ENCODE data around the gene FIP1L1. TPM values are rescaled to one million over a fixed set of nuclear protein-coding genes. Genes with fewer than 3 reads are reported as not detected.

Gene FIP1L1
- total and polyA plus RNA-seq, 10 of the 15 experiments (the other 5 are each of a cell fraction or from before 2014, with no cell fraction given) = 28.1 to 110 (median 59.4) TPM

DNA sequence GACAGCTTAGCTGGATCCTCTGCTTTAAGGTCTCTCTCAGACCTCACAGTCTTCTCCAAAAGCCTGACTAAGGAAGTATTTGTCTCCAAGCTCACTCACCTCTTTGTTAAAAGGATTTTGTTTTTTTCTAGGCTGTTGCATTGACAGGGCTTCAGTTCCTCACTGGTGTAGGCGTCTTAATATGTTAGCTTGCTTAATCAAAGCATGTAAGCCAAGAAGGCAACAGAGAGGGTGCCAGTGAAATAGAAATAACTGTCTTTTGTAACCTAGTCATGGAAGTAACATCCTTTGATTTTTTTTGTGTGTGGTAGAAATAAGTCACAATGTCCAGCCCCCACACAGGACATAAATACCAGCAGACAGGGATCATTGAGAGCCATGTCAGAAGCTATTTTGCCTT lies 58.8 kb downstream of the FIP1L1 start:
- ChIA-PET POLR2A (no interaction called here), RAD21 (ENCODE audit: unreplicated experiment) (interaction anchor here (0.8 kb wide), 1 partner anchor 15 kb away, joined by 3 read pairs; no protein-coding TSS in a partner anchor), CTCF (interaction anchor here (1.0 kb wide), 1 partner anchor 11 kb away, joined by 3 read pairs; no protein-coding TSS in a partner anchor), SMC1A (ENCODE audit: uncharacterized antibody, unreplicated experiment) (interaction anchor here (0.6 to 1.0 kb wide), 2 partner anchors 14 to 230 kb away, joined by 3 read pairs; no protein-coding TSS in a partner anchor)
- no peak overlapping the region for H2AFZ ChIP-seq (ENCODE audit: control insufficient read depth, low read depth, low read length)
- H3K79me2 ChIP-seq (ENCODE audit: control insufficient read depth, insufficient read depth, low read length) = no peaks in the 10 kb centered on the region; the same call in 1 of the 2 replicates
- no peak for DNase-seq (ENCODE audit: low read depth, low spot score)
- H3K27me3 ChIP-seq (replicated peaks in 1 of 2; ENCODE audit: control insufficient read depth in 2 of 2, insufficient read depth in 2 of 2, low read length in 1 of 2) = no peaks in the 10 kb centered on the region
- no peak for ATAC-seq
- in situ Hi-C loops (cut with MboI) (no loop called here), intact Hi-C loops (cut with micrococcal nuclease; ENCODE audit: unreplicated experiment) (loop anchor here (10.0 kb wide), 2 partner anchors 241 to 421 kb away; no protein-coding TSS in a partner anchor)
- peaks cover 0 to 20% of the 10 kb centered on the region in 2 experiments for H3K36me3 ChIP-seq (ENCODE audit: control insufficient read depth in 2 of 2, insufficient read depth in 2 of 2, low read length in 1 of 2)
- TF ChIP-seq SMC3 (IDR thresholded peaks at IDR 0.05; ENCODE audit: borderline replicate concordance, low read length) (no peak), STAT3 (IDR thresholded peaks at IDR 0.05; ENCODE audit: low read depth, low read length) (no peak), NRF1 (conservative IDR thresholded peaks at IDR 0.05; ENCODE audit: low read depth, low read length) (no peak), BRCA1 (IDR thresholded peaks at IDR 0.05; ENCODE audit: low read depth, low read length) (no peak), ATF7 (IDR thresholded peaks at IDR 0.05; ENCODE audit: low read depth) (no peak), LARP7 (IDR thresholded peaks at IDR 0.05) (no peak), IKZF1 (conservative IDR thresholded peaks at IDR 0.05) (no peak), ETV6 (conservative IDR thresholded peaks at IDR 0.05 in 1 of 2, IDR thresholded peaks at IDR 0.05 in 1 of 2; ENCODE audit: borderline replicate concordance in 1 of 2, low read depth in 1 of 2) (no peak), BACH1 (IDR thresholded peaks at IDR 0.05; ENCODE audit: borderline replicate concordance) (no peak), SREBF1 (IDR thresholded peaks at IDR 0.05; ENCODE audit: low read length) (no peak), FOS (IDR thresholded peaks at IDR 0.05; ENCODE audit: borderline replicate concordance, extremely low read depth, insufficient read length) (no peak), ASH2L (IDR thresholded peaks at IDR 0.05; ENCODE audit: borderline replicate concordance, low read depth) (no peak), EGR1 (IDR thresholded peaks at IDR 0.05; ENCODE audit: borderline replicate concordance in 1 of 2, low read depth in 2 of 2, low read length in 2 of 2) (no peak), TAF1 (IDR thresholded peaks at IDR 0.05; ENCODE audit: borderline replicate concordance, low read depth, low read length) (no peak), JUNB (IDR thresholded peaks at IDR 0.05) (no peak), CBX5 (IDR thresholded peaks at IDR 0.05; ENCODE audit: low read depth) (no peak)
- TF ChIP-seq, protein P1, sequence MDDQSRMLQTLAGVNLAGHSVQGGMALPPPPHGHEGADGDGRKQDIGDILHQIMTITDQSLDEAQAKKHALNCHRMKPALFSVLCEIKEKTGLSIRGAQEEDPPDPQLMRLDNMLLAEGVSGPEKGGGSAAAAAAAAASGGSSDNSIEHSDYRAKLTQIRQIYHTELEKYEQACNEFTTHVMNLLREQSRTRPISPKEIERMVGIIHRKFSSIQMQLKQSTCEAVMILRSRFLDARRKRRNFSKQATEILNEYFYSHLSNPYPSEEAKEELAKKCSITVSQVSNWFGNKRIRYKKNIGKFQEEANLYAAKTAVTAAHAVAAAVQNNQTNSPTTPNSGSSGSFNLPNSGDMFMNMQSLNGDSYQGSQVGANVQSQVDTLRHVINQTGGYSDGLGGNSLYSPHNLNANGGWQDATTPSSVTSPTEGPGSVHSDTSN (IDR thresholded peaks at IDR 0.05; ENCODE audit: insufficient replicate concordance, low read depth, low read length) = no peak
- TF ChIP-seq, protein P2, sequence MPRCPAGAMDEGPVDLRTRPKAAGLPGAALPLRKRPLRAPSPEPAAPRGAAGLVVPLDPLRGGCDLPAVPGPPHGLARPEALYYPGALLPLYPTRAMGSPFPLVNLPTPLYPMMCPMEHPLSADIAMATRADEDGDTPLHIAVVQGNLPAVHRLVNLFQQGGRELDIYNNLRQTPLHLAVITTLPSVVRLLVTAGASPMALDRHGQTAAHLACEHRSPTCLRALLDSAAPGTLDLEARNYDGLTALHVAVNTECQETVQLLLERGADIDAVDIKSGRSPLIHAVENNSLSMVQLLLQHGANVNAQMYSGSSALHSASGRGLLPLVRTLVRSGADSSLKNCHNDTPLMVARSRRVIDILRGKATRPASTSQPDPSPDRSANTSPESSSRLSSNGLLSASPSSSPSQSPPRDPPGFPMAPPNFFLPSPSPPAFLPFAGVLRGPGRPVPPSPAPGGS (IDR thresholded peaks at IDR 0.05; ENCODE audit: borderline replicate concordance, insufficient read depth, low read depth, low read length, poor library complexity, severe bottlenecking) = no peak
- TF ChIP-seq, protein P3, sequence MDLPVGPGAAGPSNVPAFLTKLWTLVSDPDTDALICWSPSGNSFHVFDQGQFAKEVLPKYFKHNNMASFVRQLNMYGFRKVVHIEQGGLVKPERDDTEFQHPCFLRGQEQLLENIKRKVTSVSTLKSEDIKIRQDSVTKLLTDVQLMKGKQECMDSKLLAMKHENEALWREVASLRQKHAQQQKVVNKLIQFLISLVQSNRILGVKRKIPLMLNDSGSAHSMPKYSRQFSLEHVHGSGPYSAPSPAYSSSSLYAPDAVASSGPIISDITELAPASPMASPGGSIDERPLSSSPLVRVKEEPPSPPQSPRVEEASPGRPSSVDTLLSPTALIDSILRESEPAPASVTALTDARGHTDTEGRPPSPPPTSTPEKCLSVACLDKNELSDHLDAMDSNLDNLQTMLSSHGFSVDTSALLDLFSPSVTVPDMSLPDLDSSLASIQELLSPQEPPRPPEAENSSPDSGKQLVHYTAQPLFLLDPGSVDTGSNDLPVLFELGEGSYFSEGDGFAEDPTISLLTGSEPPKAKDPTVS (IDR thresholded peaks at IDR 0.05; ENCODE audit: low read depth, low read length) = no peak
- TF ChIP-seq, protein P4, sequence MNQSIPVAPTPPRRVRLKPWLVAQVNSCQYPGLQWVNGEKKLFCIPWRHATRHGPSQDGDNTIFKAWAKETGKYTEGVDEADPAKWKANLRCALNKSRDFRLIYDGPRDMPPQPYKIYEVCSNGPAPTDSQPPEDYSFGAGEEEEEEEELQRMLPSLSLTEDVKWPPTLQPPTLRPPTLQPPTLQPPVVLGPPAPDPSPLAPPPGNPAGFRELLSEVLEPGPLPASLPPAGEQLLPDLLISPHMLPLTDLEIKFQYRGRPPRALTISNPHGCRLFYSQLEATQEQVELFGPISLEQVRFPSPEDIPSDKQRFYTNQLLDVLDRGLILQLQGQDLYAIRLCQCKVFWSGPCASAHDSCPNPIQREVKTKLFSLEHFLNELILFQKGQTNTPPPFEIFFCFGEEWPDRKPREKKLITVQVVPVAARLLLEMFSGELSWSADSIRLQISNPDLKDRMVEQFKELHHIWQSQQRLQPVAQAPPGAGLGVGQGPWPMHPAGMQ (IDR thresholded peaks at IDR 0.05; ENCODE audit: borderline replicate concordance) = no peak
- no peak for FAIRE-seq
- H3K9ac ChIP-seq (ENCODE audit: control insufficient read depth, insufficient read depth, low read length) = no peak overlapping the region
- no peak overlapping the region for H3K4me2 ChIP-seq (ENCODE audit: control insufficient read depth, insufficient read depth)
- no peaks in the 10 kb centered on the region for H3K4me1 ChIP-seq (ENCODE audit: control insufficient read depth, insufficient read depth, low read length)
- H3K4me3 ChIP-seq = no peak overlapping the region
- BruUV-seq (replicated peaks) = no TSS peak
- H3K27ac ChIP-seq (ENCODE audit: control insufficient read depth, insufficient read depth) = no peak overlapping the region
- H4K20me1 ChIP-seq (ENCODE audit: control insufficient read depth, insufficient read depth) = no peaks in the 10 kb centered on the region
- WGBS (ENCODE audit: insufficient coverage, insufficient replicate concordance, low lambda C conversion rate, missing lambda C conversion rate) = 94% methylated on average over 1 of the region's 1 CpG
- H3K9me3 ChIP-seq (replicated peaks; ENCODE audit: control insufficient read depth, insufficient read depth, low read length) = no peaks in the 10 kb centered on the region

Data from GM12878 (cell line).